Suprapubic skin (tissue), 4 donors: ENCODE data around the gene PRSS21.

ENCODE experiments used
- CTCF ChIP-seq, 2 donors: fragments of 200-600 bp in 1 of 2; fragments of 450-650 bp in 1 of 2; sonication (generic) in 1 of 2; IDR thresholded peaks; one replicate each; pipeline ENCODE4 v1.5.1; 2016 to 2019; ENCODE audit warnings: antibody characterized with exemption in 2 of 2, mild to moderate bottlenecking in 1 of 2, moderate library complexity in 1 of 2
- EP300 ChIP-seq: sonication (generic); formaldehyde crosslinking; IDR thresholded peaks from one replicate; pipeline ENCODE4 v1.6.1; 2017; ENCODE audit warnings: antibody characterized with exemption
- POLR2A ChIP-seq, 2 donors: fragments of 450-650 bp; IDR thresholded peaks; one replicate each; pipeline ENCODE4 v1.6.1; 2017; ENCODE audit warnings: antibody characterized with exemption in 2 of 2, mild to moderate bottlenecking in 2 of 2, moderate library complexity in 2 of 2
- POLR2AphosphoS5 ChIP-seq, 3 donors: sonication (generic); formaldehyde crosslinking; IDR thresholded peaks; one replicate each; pipeline ENCODE4 v1.6.1; 2017; ENCODE audit warnings: antibody characterized with exemption in 3 of 3

DNA sequence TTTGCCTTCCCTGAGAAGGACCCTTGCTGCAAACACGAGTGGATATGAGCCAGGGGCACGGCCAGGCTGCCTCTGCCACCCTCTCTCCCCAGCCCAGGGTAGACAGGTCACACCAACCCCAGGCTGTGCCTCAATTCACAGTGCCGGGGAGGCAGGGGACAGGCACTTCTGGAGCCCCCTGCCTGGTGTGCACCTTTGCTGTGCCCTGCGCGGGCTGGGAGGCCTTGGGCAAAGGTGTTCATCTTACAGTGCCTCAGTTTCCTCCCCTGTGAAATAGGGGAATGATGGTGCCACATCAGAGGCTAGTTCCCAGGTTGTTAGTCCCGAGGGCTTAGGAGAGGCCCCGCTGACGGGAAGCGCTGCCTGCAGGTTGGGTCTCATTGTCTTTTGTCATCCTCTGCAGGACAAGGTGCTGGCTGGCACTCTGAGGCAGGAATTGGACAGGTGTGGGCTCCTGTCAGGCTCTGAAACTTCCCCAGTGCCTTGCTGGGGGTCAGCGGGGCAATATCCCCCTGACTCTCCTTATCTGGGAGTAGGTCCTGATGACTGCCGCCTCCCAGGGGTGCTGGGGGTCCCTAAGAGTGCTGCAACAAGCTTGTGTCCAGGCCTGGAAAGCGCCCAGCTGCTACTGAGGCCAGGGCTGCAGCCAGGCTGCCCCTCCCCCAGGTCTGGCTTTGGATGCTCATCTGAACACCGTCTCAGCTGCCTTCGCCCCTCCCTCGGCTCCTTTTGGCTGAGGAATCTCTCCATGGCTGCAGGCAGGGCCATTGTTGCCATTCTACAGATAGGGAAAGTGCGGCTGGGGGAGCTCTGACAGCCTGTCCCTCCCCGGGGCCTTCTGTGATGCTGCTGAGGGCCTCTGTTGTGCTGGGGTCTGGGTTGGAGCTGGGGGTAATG, 3.1 kb downstream of the PRSS21 start:
- TF ChIP-seq CTCF (IDR thresholded peaks at IDR 0.05): no peak
- TF ChIP-seq POLR2A (IDR thresholded peaks at IDR 0.05): no peak
- TF ChIP-seq POLR2AphosphoS5 (IDR thresholded peaks at IDR 0.05): no peak
- TF ChIP-seq EP300: no peak
